Neural cell (in vitro differentiated cells): ENCODE measurements around the gene PEX5. TPM values are rescaled to one million over a fixed set of nuclear protein-coding genes. Genes with fewer than 3 reads are reported as not detected.

Experiments
- H2AFZ ChIP-seq: fragments of 200-600, 300-800 bp; sonication (generic), shearing (Covaris generic); 2 replicates; pipeline ENCODE4 v1.6.0; 2014; ENCODE audit warnings: low read depth, mild to moderate bottlenecking, antibody characterized with exemption, low read length, moderate library complexity
- H3F3A ChIP-seq: fragments of 200-600 bp; shearing (Covaris generic); 2 replicates; pipeline ENCODE4 v1.6.1; 2016; ENCODE audit warnings: mild to moderate bottlenecking, moderate library complexity, mixed read lengths, antibody characterized with exemption, low read length; ENCODE audit not compliant: insufficient read depth, poor library complexity, severe bottlenecking
- H3K27ac ChIP-seq: fragments of 200-600, 300-800 bp; sonication (generic), shearing (Covaris generic); 2 replicates; pipeline ENCODE4 v1.5.1; 2014; ENCODE audit warnings: mild to moderate bottlenecking, low read length, moderate library complexity
- H3K27me3 ChIP-seq: fragments of 300-800, 200-600 bp; sonication (generic), shearing (Covaris generic); 2 replicates; pipeline ENCODE4 v1.6.0; 2014; ENCODE audit warnings: mild to moderate bottlenecking, low read depth, low read length, moderate library complexity; ENCODE audit not compliant: insufficient read depth
- H3K36me3 ChIP-seq: fragments of 300-800, 200-600 bp; sonication (generic), shearing (Covaris generic); 2 replicates; pipeline ENCODE4 v1.5.1; 2014; ENCODE audit warnings: mild to moderate bottlenecking, antibody characterized with exemption, low read length, moderate library complexity; ENCODE audit not compliant: insufficient read depth
- H3K4me2 ChIP-seq: fragments of 300-800, 200-600 bp; sonication (generic), shearing (Covaris generic); 2 replicates; pipeline ENCODE4 v1.6.0; 2014; ENCODE audit warnings: mild to moderate bottlenecking, low read length
- H3K4me3 ChIP-seq: fragments of 300-800, 200-600 bp; sonication (generic), shearing (Covaris generic); 2 replicates; pipeline ENCODE4 v1.5.1; 2014; ENCODE audit warnings: mild to moderate bottlenecking, low read length, moderate library complexity
- H3K79me2 ChIP-seq: fragments of 200-600 bp; shearing (Covaris generic); replicated peaks from 2 replicates; pipeline ENCODE4 v1.6.0; 2014; ENCODE audit warnings: mild to moderate bottlenecking, low read length, moderate library complexity; ENCODE audit not compliant: insufficient read depth
- H3K9ac ChIP-seq: fragments of 300-800, 200-600 bp; sonication (generic), shearing (Covaris generic); 2 replicates; pipeline ENCODE4 v1.6.1; 2016; ENCODE audit warnings: mild to moderate bottlenecking, low read length, mixed read lengths
- H3K9me2 ChIP-seq: fragments of 200-600 bp; shearing (Covaris generic); 2 replicates; pipeline ENCODE4 v1.6.1; 2016; ENCODE audit warnings: mild to moderate bottlenecking, low read length, mixed read lengths; ENCODE audit not compliant: insufficient read depth
- H3K9me3 ChIP-seq: fragments of 200-600, 300-800 bp; sonication (generic), shearing (Covaris generic); 2 replicates; pipeline ENCODE4 v1.6.1; 2016; ENCODE audit warnings: mild to moderate bottlenecking, mixed run types, low read length, moderate library complexity, mixed read lengths
- H4K20me1 ChIP-seq: fragments of 200-600 bp; shearing (Covaris generic); 2 replicates; pipeline ENCODE4 v1.6.1; 2016; ENCODE audit warnings: mild to moderate bottlenecking, mixed run types; ENCODE audit not compliant: insufficient read depth
- EP300 ChIP-seq: fragments of 450-650 bp; conservative IDR thresholded peaks from 2 replicates; pipeline ENCODE4 v1.6.1; 2014; ENCODE audit warnings: antibody characterized with exemption, mild to moderate bottlenecking, moderate library complexity; ENCODE audit not compliant: poor library complexity, severe bottlenecking
- EZH2 ChIP-seq: fragments of 200-600, 300-800 bp; shearing (Covaris generic), sonication (generic); IDR thresholded peaks from 2 replicates; pipeline ENCODE4 v1.6.1; 2014; ENCODE audit warnings: antibody characterized with exemption, low read length, borderline replicate concordance, mild to moderate bottlenecking; ENCODE audit not compliant: insufficient read depth, poor library complexity, severe bottlenecking
- MXI1 ChIP-seq: fragments of 450-650 bp; conservative IDR thresholded peaks from 2 replicates; pipeline ENCODE4 v1.6.1; 2014; ENCODE audit warnings: antibody characterized with exemption, mild to moderate bottlenecking; ENCODE audit not compliant: poor library complexity, severe bottlenecking
- POLR2AphosphoS5 ChIP-seq: IDR thresholded peaks from 2 replicates; pipeline ENCODE4 v1.6.1; 2012
- RAD21 ChIP-seq: fragments of 450-650 bp; conservative IDR thresholded peaks from 2 replicates; pipeline ENCODE4 v1.6.1; 2014; ENCODE audit warnings: antibody characterized with exemption, mild to moderate bottlenecking, moderate library complexity
- SMC3 ChIP-seq: fragments of 450-650 bp; conservative IDR thresholded peaks from 2 replicates; pipeline ENCODE4 v1.6.1; 2014; ENCODE audit warnings: antibody characterized with exemption, mild to moderate bottlenecking, moderate library complexity; ENCODE audit not compliant: poor library complexity
- TAF1 ChIP-seq: IDR thresholded peaks from 2 replicates; pipeline ENCODE4 v1.6.1; 2012; ENCODE audit warnings: low read depth
- polyA plus RNA-seq: library from polyadenylated mRNA; depleted of rRNA; stranded (reverse); fragments of >200 nt; gene quantifications from 2 replicates; pipeline ENCODE4 v1.2.3, GENCODE V29; 2014
- TF ChIP-seq, protein P1 (sequence below): fragments of 450-650 bp; IDR thresholded peaks from 2 replicates; pipeline ENCODE4 v1.5.1; 2014; ENCODE audit warnings: antibody characterized with exemption, mild to moderate bottlenecking, moderate library complexity; ENCODE audit not compliant: poor library complexity, severe bottlenecking
- TF ChIP-seq, protein P2 (sequence below): IDR thresholded peaks from 2 replicates; pipeline ENCODE4 v1.6.1; 2012; ENCODE audit warnings: borderline replicate concordance

Gene PEX5
- polyA plus RNA-seq, 1 donor from 2014 or later: 63.9 TPM

DNA sequence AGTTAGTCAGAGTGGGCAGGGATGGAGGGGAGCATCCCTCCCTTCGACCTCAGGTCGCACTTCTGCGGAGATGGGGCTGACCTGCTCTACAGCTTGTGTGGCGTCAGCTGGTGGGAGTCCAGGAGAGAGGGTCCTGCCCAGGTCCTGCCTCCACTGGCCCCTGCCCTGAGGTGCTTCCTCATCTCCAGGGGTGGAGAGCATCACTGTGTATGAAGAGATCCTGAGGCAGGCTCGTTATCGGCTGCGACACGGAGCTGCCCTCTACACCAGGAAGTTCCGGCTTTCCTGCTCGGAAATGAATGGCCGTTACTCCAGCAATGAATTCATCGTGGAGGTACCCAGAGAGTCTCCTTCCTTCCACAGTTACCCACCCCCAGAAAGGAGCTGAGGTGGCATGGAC is 39.1 kb upstream of the PEX5 start:
- no peaks in the 10 kb centered on the region for H3F3A ChIP-seq
- H3K36me3 ChIP-seq: peaks cover 34% of the 10 kb centered on the region
- H3K79me2 ChIP-seq: no peaks in the 10 kb centered on the region
- no peak overlapping the region for H3K9ac ChIP-seq
- no peaks in the 10 kb centered on the region for H3K9me2 ChIP-seq
- no peak for TF ChIP-seq SMC3
- no peak for TF ChIP-seq EZH2
- no peak for TF ChIP-seq MXI1
- no peak for TF ChIP-seq RAD21
- TF ChIP-seq POLR2AphosphoS5: no peak
- TF ChIP-seq, protein P1, sequence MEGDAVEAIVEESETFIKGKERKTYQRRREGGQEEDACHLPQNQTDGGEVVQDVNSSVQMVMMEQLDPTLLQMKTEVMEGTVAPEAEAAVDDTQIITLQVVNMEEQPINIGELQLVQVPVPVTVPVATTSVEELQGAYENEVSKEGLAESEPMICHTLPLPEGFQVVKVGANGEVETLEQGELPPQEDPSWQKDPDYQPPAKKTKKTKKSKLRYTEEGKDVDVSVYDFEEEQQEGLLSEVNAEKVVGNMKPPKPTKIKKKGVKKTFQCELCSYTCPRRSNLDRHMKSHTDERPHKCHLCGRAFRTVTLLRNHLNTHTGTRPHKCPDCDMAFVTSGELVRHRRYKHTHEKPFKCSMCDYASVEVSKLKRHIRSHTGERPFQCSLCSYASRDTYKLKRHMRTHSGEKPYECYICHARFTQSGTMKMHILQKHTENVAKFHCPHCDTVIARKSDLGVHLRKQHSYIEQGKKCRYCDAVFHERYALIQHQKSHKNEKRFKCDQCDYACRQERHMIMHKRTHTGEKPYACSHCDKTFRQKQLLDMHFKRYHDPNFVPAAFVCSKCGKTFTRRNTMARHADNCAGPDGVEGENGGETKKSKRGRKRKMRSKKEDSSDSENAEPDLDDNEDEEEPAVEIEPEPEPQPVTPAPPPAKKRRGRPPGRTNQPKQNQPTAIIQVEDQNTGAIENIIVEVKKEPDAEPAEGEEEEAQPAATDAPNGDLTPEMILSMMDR: no peak
- TF ChIP-seq EP300: no peak
- no peak for TF ChIP-seq TAF1
- TF ChIP-seq, protein P2, sequence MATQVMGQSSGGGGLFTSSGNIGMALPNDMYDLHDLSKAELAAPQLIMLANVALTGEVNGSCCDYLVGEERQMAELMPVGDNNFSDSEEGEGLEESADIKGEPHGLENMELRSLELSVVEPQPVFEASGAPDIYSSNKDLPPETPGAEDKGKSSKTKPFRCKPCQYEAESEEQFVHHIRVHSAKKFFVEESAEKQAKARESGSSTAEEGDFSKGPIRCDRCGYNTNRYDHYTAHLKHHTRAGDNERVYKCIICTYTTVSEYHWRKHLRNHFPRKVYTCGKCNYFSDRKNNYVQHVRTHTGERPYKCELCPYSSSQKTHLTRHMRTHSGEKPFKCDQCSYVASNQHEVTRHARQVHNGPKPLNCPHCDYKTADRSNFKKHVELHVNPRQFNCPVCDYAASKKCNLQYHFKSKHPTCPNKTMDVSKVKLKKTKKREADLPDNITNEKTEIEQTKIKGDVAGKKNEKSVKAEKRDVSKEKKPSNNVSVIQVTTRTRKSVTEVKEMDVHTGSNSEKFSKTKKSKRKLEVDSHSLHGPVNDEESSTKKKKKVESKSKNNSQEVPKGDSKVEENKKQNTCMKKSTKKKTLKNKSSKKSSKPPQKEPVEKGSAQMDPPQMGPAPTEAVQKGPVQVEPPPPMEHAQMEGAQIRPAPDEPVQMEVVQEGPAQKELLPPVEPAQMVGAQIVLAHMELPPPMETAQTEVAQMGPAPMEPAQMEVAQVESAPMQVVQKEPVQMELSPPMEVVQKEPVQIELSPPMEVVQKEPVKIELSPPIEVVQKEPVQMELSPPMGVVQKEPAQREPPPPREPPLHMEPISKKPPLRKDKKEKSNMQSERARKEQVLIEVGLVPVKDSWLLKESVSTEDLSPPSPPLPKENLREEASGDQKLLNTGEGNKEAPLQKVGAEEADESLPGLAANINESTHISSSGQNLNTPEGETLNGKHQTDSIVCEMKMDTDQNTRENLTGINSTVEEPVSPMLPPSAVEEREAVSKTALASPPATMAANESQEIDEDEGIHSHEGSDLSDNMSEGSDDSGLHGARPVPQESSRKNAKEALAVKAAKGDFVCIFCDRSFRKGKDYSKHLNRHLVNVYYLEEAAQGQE: no peak
- no peak overlapping the region for H2AFZ ChIP-seq
- H3K27me3 ChIP-seq: no peaks in the 10 kb centered on the region
- H3K4me2 ChIP-seq: no peak overlapping the region
- H3K9me3 ChIP-seq: no peaks in the 10 kb centered on the region
- no peak overlapping the region for H3K27ac ChIP-seq
- no peak overlapping the region for H3K4me3 ChIP-seq
- H4K20me1 ChIP-seq: no peaks in the 10 kb centered on the region

DNA sequence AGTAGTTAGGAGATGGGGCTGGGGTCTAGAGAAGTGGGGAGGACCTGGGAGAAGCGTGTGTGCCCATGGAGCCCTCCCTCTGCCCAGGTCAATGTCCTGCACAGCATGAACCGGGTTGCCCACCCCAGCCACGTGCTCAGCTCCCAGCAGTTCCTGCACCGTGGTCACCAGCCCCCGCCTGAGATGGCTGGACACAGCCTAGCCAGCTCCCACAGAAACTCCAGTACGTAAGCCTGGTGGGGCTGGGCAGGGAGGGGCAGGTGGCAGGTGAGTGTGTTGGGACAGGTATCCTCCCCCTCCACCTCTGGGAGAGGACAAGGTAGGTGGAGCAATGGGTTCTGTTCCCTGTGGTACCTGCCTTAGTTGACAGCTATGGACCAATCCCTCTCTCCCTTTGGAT is 38.6 kb upstream of the PEX5 start:
- Histone ChIP-seq H3K4me2 (no peak overlapping the region), H2AFZ (no peak overlapping the region), H3K9me3 (no peaks in the 10 kb centered on the region), H3K27me3 (no peaks in the 10 kb centered on the region), H3K9me2 (no peaks in the 10 kb centered on the region), H3K4me3 (no peak overlapping the region), H3F3A (no peaks in the 10 kb centered on the region), H3K36me3 (peaks cover 34% of the 10 kb centered on the region), H3K27ac (no peak overlapping the region), H3K9ac (no peak overlapping the region), H4K20me1 (no peaks in the 10 kb centered on the region), H3K79me2 (no peaks in the 10 kb centered on the region)
- TF ChIP-seq POLR2AphosphoS5: no peak
- TF ChIP-seq TAF1: no peak
- no peak for TF ChIP-seq MXI1
- no peak for TF ChIP-seq EZH2
- TF ChIP-seq, protein P2: no peak
- TF ChIP-seq, protein P1: no peak
- TF ChIP-seq EP300: no peak
- no peak for TF ChIP-seq SMC3
- no peak for TF ChIP-seq RAD21
